Activated naive CD4-positive, alpha-beta T cell treated with anti-CD3 and anti-CD28 coated beads, Interleukin-2, amount 50 U/mL, for 24 hours (primary cell): ENCODE data around the gene NFIX.
A peak's percentile ranks its signal among the peaks of the same experiment; 100 is the strongest.

Source experiments
- H3K27ac Mint-ChIP-seq: one replicate; pipeline ENCODE4 v1.8.0; 2021; ENCODE audit warnings: mild to moderate bottlenecking, mixed read lengths
- H3K27me3 Mint-ChIP-seq: one replicate; pipeline ENCODE4 v1.8.0; 2021; ENCODE audit warnings: mixed read lengths
- H3K36me3 Mint-ChIP-seq: one replicate; pipeline ENCODE4 v1.8.0; 2021; ENCODE audit warnings: mixed read lengths
- H3K4me1 Mint-ChIP-seq: one replicate; pipeline ENCODE4 v1.8.0; 2021; ENCODE audit warnings: mixed read lengths
- H3K4me3 Mint-ChIP-seq: one replicate; pipeline ENCODE4 v1.8.0; 2021; ENCODE audit warnings: mild to moderate bottlenecking, mixed read lengths
- H3K9me3 Mint-ChIP-seq: one replicate; pipeline ENCODE4 v1.8.0; 2021; ENCODE audit warnings: mixed read lengths

NFIX gene

GRCh38 chr19:13095393-13095784 lies 100.1 kb downstream of the NFIX start:
- H3K27me3 Mint-ChIP-seq = peaks cover 13% of the 10 kb centered on the region
- no peak overlapping the region for H3K4me3 Mint-ChIP-seq
- no peaks in the 10 kb centered on the region for H3K36me3 Mint-ChIP-seq
- H3K27ac Mint-ChIP-seq = no peak overlapping the region
- H3K4me1 Mint-ChIP-seq = peaks cover 31% of the 10 kb centered on the region
- no peaks in the 10 kb centered on the region for H3K9me3 Mint-ChIP-seq

- Mint-ChIP-seq H3K4me1 (peaks cover 34% of the 10 kb centered on the region), H3K4me3 (peak overlapping the region; percentile 51), H3K36me3 (no peaks in the 10 kb centered on the region), H3K27ac (peak overlapping the region; percentile 11), H3K9me3 (no peaks in the 10 kb centered on the region), H3K27me3 (peaks cover 13% of the 10 kb centered on the region)
These were observed 101.0 kb downstream of the NFIX start for GRCh38 chr19:13095934-13096927.

- H3K27ac Mint-ChIP-seq = peak overlapping the region; percentile 51
- H3K4me1 Mint-ChIP-seq = peaks cover 42% of the 10 kb centered on the region
- peak overlapping the region; percentile 73 for H3K4me3 Mint-ChIP-seq
- peaks cover 13% of the 10 kb centered on the region for H3K27me3 Mint-ChIP-seq
- no peaks in the 10 kb centered on the region for H3K36me3 Mint-ChIP-seq
- no peaks in the 10 kb centered on the region for H3K9me3 Mint-ChIP-seq
These were observed 101.8 kb downstream of the NFIX start for GRCh38 chr19:13097033-13097462.

- no peaks in the 10 kb centered on the region for H3K9me3 Mint-ChIP-seq
- H3K27me3 Mint-ChIP-seq = peaks cover 13% of the 10 kb centered on the region
- H3K36me3 Mint-ChIP-seq = no peaks in the 10 kb centered on the region
- H3K4me3 Mint-ChIP-seq = no peak overlapping the region
- peaks cover 46% of the 10 kb centered on the region for H3K4me1 Mint-ChIP-seq
- H3K27ac Mint-ChIP-seq = no peak overlapping the region
These were observed 102.4 kb downstream of the NFIX start for GRCh38 chr19:13097463-13098258.

- H3K27ac Mint-ChIP-seq = no peak overlapping the region
- H3K4me1 Mint-ChIP-seq = peaks cover 51% of the 10 kb centered on the region
- H3K36me3 Mint-ChIP-seq = no peaks in the 10 kb centered on the region
- H3K27me3 Mint-ChIP-seq = peaks cover 13% of the 10 kb centered on the region
- H3K9me3 Mint-ChIP-seq = no peaks in the 10 kb centered on the region
- peak overlapping the region; percentile 79 for H3K4me3 Mint-ChIP-seq
These were observed 103.2 kb downstream of the NFIX start for GRCh38 chr19:13098277-13099072.

GRCh38 chr19:13099073-13099999 lies 104.1 kb downstream of the NFIX start:
- Mint-ChIP-seq H3K27ac (peak overlapping the region; percentile 92), H3K4me1 (peaks cover 52% of the 10 kb centered on the region), H3K27me3 (peaks cover 11% of the 10 kb centered on the region), H3K9me3 (no peaks in the 10 kb centered on the region), H3K4me3 (peak overlapping the region; percentile 79), H3K36me3 (no peaks in the 10 kb centered on the region)

GRCh38 chr19:13100031-13100588 lies 104.8 kb downstream of the NFIX start:
- Mint-ChIP-seq H3K4me1 (peaks cover 55% of the 10 kb centered on the region), H3K27me3 (peaks cover 10% of the 10 kb centered on the region), H3K9me3 (no peaks in the 10 kb centered on the region), H3K36me3 (no peaks in the 10 kb centered on the region), H3K27ac (peak overlapping the region; percentile 92), H3K4me3 (peak overlapping the region; percentile 79)

GRCh38 chr19:13100841-13101589 lies 105.7 kb downstream of the NFIX start:
- no peaks in the 10 kb centered on the region for H3K9me3 Mint-ChIP-seq
- H3K4me3 Mint-ChIP-seq = peak overlapping the region; percentile 44
- H3K27ac Mint-ChIP-seq = no peak overlapping the region
- H3K27me3 Mint-ChIP-seq = peaks cover 9% of the 10 kb centered on the region
- peaks cover 51% of the 10 kb centered on the region for H3K4me1 Mint-ChIP-seq
- no peaks in the 10 kb centered on the region for H3K36me3 Mint-ChIP-seq

- H3K36me3 Mint-ChIP-seq = no peaks in the 10 kb centered on the region
- H3K4me1 Mint-ChIP-seq = peaks cover 49% of the 10 kb centered on the region
- no peaks in the 10 kb centered on the region for H3K9me3 Mint-ChIP-seq
- peak overlapping the region; percentile 71 for H3K4me3 Mint-ChIP-seq
- peak overlapping the region; percentile 70 for H3K27ac Mint-ChIP-seq
- peaks cover 6% of the 10 kb centered on the region for H3K27me3 Mint-ChIP-seq
These were observed 106.5 kb downstream of the NFIX start for GRCh38 chr19:13101590-13102415.

- Mint-ChIP-seq H3K27me3 (peaks cover 3% of the 10 kb centered on the region), H3K36me3 (no peaks in the 10 kb centered on the region), H3K27ac (no peak overlapping the region), H3K4me3 (peak overlapping the region; percentile 71), H3K4me1 (peaks cover 44% of the 10 kb centered on the region), H3K9me3 (no peaks in the 10 kb centered on the region)
These were observed 107.1 kb downstream of the NFIX start for GRCh38 chr19:13102416-13102665.

GRCh38 chr19:13102666-13103580 lies 107.6 kb downstream of the NFIX start, which contains the start of gene LYL1:
Gene LYL1 (minus strand): TSS chr19:13102858. CDS start chr19:13101171, 1,687 bp downstream.
- H3K4me3 Mint-ChIP-seq = peak within 1 kb of the TSS; percentile 83
- H3K36me3 Mint-ChIP-seq = no peaks in the 10 kb centered on the region
- peak within 1 kb of the TSS; percentile 70 for H3K27ac Mint-ChIP-seq
- peaks cover 44% of the 10 kb centered on the region for H3K4me1 Mint-ChIP-seq
- H3K9me3 Mint-ChIP-seq = no peaks in the 10 kb centered on the region
- H3K27me3 Mint-ChIP-seq = peaks cover 3% of the 10 kb centered on the region
